ENCODE results near the gene LRRC27. TPM values are rescaled to one million over a fixed set of nuclear protein-coding genes. Genes with fewer than 3 reads are reported as not detected.

Gene LRRC27
- total RNA-seq, 1 experiment from 2014 or later: 5.6 TPM

DNA sequence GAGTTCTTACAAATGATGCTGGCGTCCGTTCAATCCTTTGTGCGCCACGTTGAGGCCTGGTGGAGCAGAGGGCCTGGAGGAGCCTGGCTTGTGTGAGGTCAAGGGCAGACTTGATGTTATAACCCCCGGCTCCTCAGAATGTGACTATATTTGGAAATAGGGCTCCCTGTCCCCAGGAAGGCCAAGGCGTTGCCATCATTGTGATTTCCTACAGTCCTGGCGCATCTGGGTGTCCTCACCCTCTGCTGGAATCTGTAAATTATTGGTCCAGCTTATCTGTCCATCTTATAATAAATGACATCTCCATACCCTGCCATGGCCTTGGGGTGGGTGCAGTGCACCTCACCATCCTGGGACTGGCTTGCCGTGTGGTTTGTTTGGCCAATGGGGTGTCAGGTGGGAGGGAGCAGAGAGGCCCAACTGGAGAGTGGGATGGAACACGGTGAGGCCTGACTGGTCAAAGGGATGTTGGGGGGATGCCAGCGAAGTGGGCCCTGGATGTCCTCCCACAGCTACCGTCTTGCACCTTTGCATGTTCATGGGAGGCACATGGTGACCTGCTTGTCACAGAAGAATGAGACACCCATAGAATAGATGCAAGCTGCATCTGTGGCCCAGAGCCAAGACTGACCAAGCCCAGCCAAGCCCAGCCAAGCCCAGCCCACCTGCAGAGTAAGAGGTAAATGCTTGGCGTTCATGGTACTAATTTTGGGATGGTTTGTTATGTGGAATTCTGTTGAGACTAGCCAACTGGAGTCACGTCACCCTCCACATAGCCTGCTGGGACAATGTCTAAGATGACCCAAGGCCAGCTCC, 11.1 kb upstream of the LRRC27 start:
- peak overlapping the region; percentile 65 for H3K4me2 ChIP-seq (ENCODE audit: low read length)
- POLR2A ChIA-PET (ENCODE audit: unreplicated experiment): no interaction called here
- no peak; the same call in 1 of the 2 replicates for ATAC-seq

DNA sequence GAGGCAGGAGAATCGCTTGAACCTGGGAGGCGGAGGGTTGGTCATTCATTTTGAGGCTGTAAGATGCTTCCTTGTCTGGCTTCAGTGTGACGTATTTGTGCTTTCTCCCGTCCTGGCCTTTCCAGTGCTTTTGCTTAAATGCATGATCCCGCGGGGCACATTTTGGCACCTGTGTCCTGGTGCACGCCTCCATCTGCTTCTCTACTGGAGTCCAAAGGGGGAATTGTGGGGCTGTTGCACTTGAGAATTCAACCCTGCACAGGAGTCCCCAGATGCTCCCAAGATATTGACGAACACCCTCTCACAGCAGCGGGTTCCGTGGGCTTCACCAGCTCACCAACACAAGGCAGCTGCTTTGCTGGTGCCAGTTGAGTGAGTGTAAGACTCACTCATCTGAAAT, 10.3 kb upstream of the LRRC27 start:
- Histone ChIP-seq H3K9ac (ENCODE audit: low read length) (no peak overlapping the region), H3K27me3 (ENCODE audit: low read length) (no peaks in the 10 kb centered on the region), H3K27ac (ENCODE audit: low read length) (no peak overlapping the region), H2AFZ (ENCODE audit: low read length) (no peak overlapping the region), H3K9me2 (replicated peaks; ENCODE audit: low read length) (no peaks in the 10 kb centered on the region), H4K20me1 (ENCODE audit: low read length) (no peaks in the 10 kb centered on the region), H3K9me3 (ENCODE audit: low read length) (no peaks in the 10 kb centered on the region), H3F3A (ENCODE audit: low read length, unreplicated experiment) (no peaks in the 10 kb centered on the region), H3K79me2 (ENCODE audit: low read length) (peaks cover 7% of the 10 kb centered on the region), H3K4me3 (ENCODE audit: low read length) (no peak overlapping the region), H3K36me3 (ENCODE audit: low read depth, low read length) (no peaks in the 10 kb centered on the region), H3K4me2 (ENCODE audit: low read length) (no peak overlapping the region), H3K4me1 (ENCODE audit: insufficient read depth, low read length) (peaks cover 26% of the 10 kb centered on the region)
- ATAC-seq: no peak
- CTCF ChIA-PET: no interaction called here
- DNase-seq: no peak
- POLR2A ChIA-PET (ENCODE audit: unreplicated experiment): no interaction called here
- TF ChIP-seq EZH2phosphoT487 (IDR thresholded peaks at IDR 0.05; ENCODE audit: borderline replicate concordance, low read length) (no peak), EZH2 (IDR thresholded peaks at IDR 0.05; ENCODE audit: low read length, unreplicated experiment) (no peak)
- TF ChIP-seq, protein P1, sequence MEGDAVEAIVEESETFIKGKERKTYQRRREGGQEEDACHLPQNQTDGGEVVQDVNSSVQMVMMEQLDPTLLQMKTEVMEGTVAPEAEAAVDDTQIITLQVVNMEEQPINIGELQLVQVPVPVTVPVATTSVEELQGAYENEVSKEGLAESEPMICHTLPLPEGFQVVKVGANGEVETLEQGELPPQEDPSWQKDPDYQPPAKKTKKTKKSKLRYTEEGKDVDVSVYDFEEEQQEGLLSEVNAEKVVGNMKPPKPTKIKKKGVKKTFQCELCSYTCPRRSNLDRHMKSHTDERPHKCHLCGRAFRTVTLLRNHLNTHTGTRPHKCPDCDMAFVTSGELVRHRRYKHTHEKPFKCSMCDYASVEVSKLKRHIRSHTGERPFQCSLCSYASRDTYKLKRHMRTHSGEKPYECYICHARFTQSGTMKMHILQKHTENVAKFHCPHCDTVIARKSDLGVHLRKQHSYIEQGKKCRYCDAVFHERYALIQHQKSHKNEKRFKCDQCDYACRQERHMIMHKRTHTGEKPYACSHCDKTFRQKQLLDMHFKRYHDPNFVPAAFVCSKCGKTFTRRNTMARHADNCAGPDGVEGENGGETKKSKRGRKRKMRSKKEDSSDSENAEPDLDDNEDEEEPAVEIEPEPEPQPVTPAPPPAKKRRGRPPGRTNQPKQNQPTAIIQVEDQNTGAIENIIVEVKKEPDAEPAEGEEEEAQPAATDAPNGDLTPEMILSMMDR (conservative IDR thresholded peaks at IDR 0.05; ENCODE audit: low read depth, low read length): no peak
- intact Hi-C loops (cut with micrococcal nuclease): no loop called here
- BruUV-seq (replicated peaks): no TSS peak

More for the DNA sequence above, 11.1 kb upstream of the LRRC27 start:
- H3F3A ChIP-seq (ENCODE audit: low read length, unreplicated experiment): no peaks in the 10 kb centered on the region
- TF ChIP-seq EZH2phosphoT487 (IDR thresholded peaks at IDR 0.05; ENCODE audit: borderline replicate concordance, low read length): no peak
- TF ChIP-seq EZH2 (IDR thresholded peaks at IDR 0.05; ENCODE audit: low read length, unreplicated experiment): no peak
- TF ChIP-seq, protein P1 (conservative IDR thresholded peaks at IDR 0.05; ENCODE audit: low read depth, low read length): no peak
- H3K9me2 ChIP-seq (replicated peaks; ENCODE audit: low read length): no peaks in the 10 kb centered on the region
- H3K4me1 ChIP-seq (ENCODE audit: insufficient read depth, low read length): peaks cover 26% of the 10 kb centered on the region
- 0 out of 2 replicates have a peak overlapping the region, but pooled peaks have one; percentile 50 for H2AFZ ChIP-seq (ENCODE audit: low read length)
- DNase-seq: no peak
- peak overlapping the region; percentile 44 for H3K27ac ChIP-seq (ENCODE audit: low read length)
- intact Hi-C loops (cut with micrococcal nuclease): no loop called here
- peak overlapping the region; percentile 15; the same call in 1 of the 2 replicates for H3K9ac ChIP-seq (ENCODE audit: low read length)
- H3K9me3 ChIP-seq (ENCODE audit: low read length): no peaks in the 10 kb centered on the region
- CTCF ChIA-PET: no interaction called here
- no peaks in the 10 kb centered on the region for H3K27me3 ChIP-seq (ENCODE audit: low read length)
- H4K20me1 ChIP-seq (ENCODE audit: low read length): no peaks in the 10 kb centered on the region
- no peaks in the 10 kb centered on the region for H3K36me3 ChIP-seq (ENCODE audit: low read depth, low read length)
- H3K4me3 ChIP-seq (ENCODE audit: low read length): no peak overlapping the region
- BruUV-seq (replicated peaks): no TSS peak
- no peaks in the 10 kb centered on the region for H3K79me2 ChIP-seq (ENCODE audit: low read length)

DNA sequence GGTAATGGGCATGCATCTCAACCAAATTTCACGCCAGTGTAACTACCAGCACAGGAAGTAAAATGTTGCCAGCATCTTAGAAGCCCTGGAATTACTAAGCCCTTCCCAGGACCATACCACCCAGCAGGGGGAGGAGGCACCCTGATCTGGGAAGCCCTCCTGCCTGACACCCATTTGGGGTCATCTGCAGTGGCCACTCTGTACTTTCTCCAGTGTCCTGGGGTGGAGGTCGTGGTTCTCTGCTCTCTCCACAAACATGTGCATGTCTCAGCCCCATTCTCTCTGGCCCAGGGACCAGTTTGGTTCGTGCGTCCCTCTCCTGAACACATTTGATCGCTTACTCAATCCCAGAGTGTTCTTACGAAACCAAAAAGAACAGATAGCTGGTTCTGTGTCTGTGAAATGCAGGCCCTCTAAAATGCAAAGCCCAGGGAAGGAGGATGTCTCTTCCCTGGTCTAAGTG, 9.4 kb upstream of the LRRC27 start:
- Histone ChIP-seq H2AFZ (ENCODE audit: low read length) (no peak overlapping the region), H3K9me2 (replicated peaks; ENCODE audit: low read length) (no peaks in the 10 kb centered on the region), H3K27me3 (ENCODE audit: low read length) (no peaks in the 10 kb centered on the region), H3K9me3 (ENCODE audit: low read length) (no peaks in the 10 kb centered on the region), H3K4me3 (ENCODE audit: low read length) (no peak overlapping the region), H3K9ac (ENCODE audit: low read length) (no peak overlapping the region), H3K27ac (ENCODE audit: low read length) (no peak overlapping the region), H3F3A (ENCODE audit: low read length, unreplicated experiment) (no peaks in the 10 kb centered on the region), H3K79me2 (ENCODE audit: low read length) (peaks cover 14% of the 10 kb centered on the region), H3K36me3 (ENCODE audit: low read depth, low read length) (no peaks in the 10 kb centered on the region), H4K20me1 (ENCODE audit: low read length) (no peaks in the 10 kb centered on the region), H3K4me1 (ENCODE audit: insufficient read depth, low read length) (peaks cover 26% of the 10 kb centered on the region), H3K4me2 (ENCODE audit: low read length) (no peak overlapping the region)
- ChIA-PET CTCF (no interaction called here), POLR2A (ENCODE audit: unreplicated experiment) (interaction anchor here (0.6 kb wide), 1 partner anchor 15 kb away, joined by 5 read pairs; the partner anchor contains the start of gene STK32C)
- intact Hi-C loops (cut with micrococcal nuclease): no loop called here
- TSS peak; percentile 13 for BruUV-seq (replicated peaks)
- no peak for DNase-seq
- no peak for ATAC-seq
- TF ChIP-seq, protein P1 (conservative IDR thresholded peaks at IDR 0.05; ENCODE audit: low read depth, low read length): no peak
- TF ChIP-seq EZH2 (IDR thresholded peaks at IDR 0.05; ENCODE audit: low read length, unreplicated experiment) (no peak), EZH2phosphoT487 (IDR thresholded peaks at IDR 0.05; ENCODE audit: borderline replicate concordance, low read length) (no peak)
